ENCODE data around the gene DGKI.
"Not testable (repeated sequence)": the region's sequence is repeated elsewhere in the genome, so short reads cannot be mapped to it uniquely, and the experiment has no call there.

Gene DGKI

GRCh38 chr7:137728426-137728825 lies 118.3 kb downstream of the DGKI start:
- Histone ChIP-seq H3K36me3 (ENCODE audit: control insufficient read depth in 5 of 5, insufficient read depth in 5 of 5, low read length in 5 of 5) (no peaks in the 10 kb centered on the region), H3K27me3 (ENCODE audit: control insufficient read depth in 5 of 5, insufficient read depth in 4 of 5, low read length in 5 of 5) (no peaks in the 10 kb centered on the region), H3K27ac (ENCODE audit: low read depth, low read length) (no peak overlapping the region), H3K4me3 (ENCODE audit: low read depth in 1 of 5, low read length in 5 of 5) (no peak overlapping the region), H3K4me1 (ENCODE audit: control insufficient read depth in 5 of 5, insufficient read depth in 5 of 5, low read length in 5 of 5) (no peaks in the 10 kb centered on the region), H3K9ac (ENCODE audit: low read length in 5 of 5) (no peak overlapping the region), H3K9me3 (ENCODE audit: control insufficient read depth in 5 of 5, low read length in 5 of 5) (no peaks in the 10 kb centered on the region)

- no peaks in the 10 kb centered on the region for H3K4me1 ChIP-seq (ENCODE audit: control insufficient read depth in 5 of 5, insufficient read depth in 5 of 5, low read length in 5 of 5)
- no peaks in the 10 kb centered on the region for H3K27me3 ChIP-seq (ENCODE audit: control insufficient read depth in 5 of 5, insufficient read depth in 4 of 5, low read length in 5 of 5)
- H3K36me3 ChIP-seq (ENCODE audit: control insufficient read depth in 5 of 5, insufficient read depth in 5 of 5, low read length in 5 of 5): no peaks in the 10 kb centered on the region
- no peaks in the 10 kb centered on the region for H3K9me3 ChIP-seq (ENCODE audit: control insufficient read depth in 5 of 5, low read length in 5 of 5)
- H3K27ac ChIP-seq (ENCODE audit: low read depth, low read length): no peak overlapping the region
- no peak overlapping the region for H3K9ac ChIP-seq (ENCODE audit: low read length in 5 of 5)
- no peak overlapping the region for H3K4me3 ChIP-seq (ENCODE audit: low read depth in 1 of 5, low read length in 5 of 5)
These were observed 119.4 kb downstream of the DGKI start for GRCh38 chr7:137727413-137727812.

GRCh38 chr7:137718355-137718754 lies 128.4 kb downstream of the DGKI start:
- H3K9ac ChIP-seq (ENCODE audit: low read length in 5 of 5): no peak overlapping the region
- no peak overlapping the region for H3K4me3 ChIP-seq (ENCODE audit: low read depth in 1 of 5, low read length in 5 of 5)
- H3K27me3 ChIP-seq (ENCODE audit: control insufficient read depth in 5 of 5, insufficient read depth in 4 of 5, low read length in 5 of 5): no peaks in the 10 kb centered on the region
- H3K27ac ChIP-seq (ENCODE audit: low read depth, low read length): no peak overlapping the region
- peaks cover 0 to 12% (median 0%) of the 10 kb centered on the region in 5 donors for H3K4me1 ChIP-seq (ENCODE audit: control insufficient read depth in 5 of 5, insufficient read depth in 5 of 5, low read length in 5 of 5)
- H3K9me3 ChIP-seq (ENCODE audit: control insufficient read depth in 5 of 5, low read length in 5 of 5): no peaks in the 10 kb centered on the region
- H3K36me3 ChIP-seq (ENCODE audit: control insufficient read depth in 5 of 5, insufficient read depth in 5 of 5, low read length in 5 of 5): no peaks in the 10 kb centered on the region

- no peak overlapping the region for H3K27ac ChIP-seq (ENCODE audit: low read depth, low read length)
- H3K4me1 ChIP-seq (ENCODE audit: control insufficient read depth in 5 of 5, insufficient read depth in 5 of 5, low read length in 5 of 5): peaks cover 0 to 12% (median 0%) of the 10 kb centered on the region in 5 donors
- H3K27me3 ChIP-seq (ENCODE audit: control insufficient read depth in 5 of 5, insufficient read depth in 4 of 5, low read length in 5 of 5): no peaks in the 10 kb centered on the region
- no peak overlapping the region for H3K9ac ChIP-seq (ENCODE audit: low read length in 5 of 5)
- H3K4me3 ChIP-seq (ENCODE audit: low read depth in 1 of 5, low read length in 5 of 5): no peak overlapping the region
- no peaks in the 10 kb centered on the region for H3K36me3 ChIP-seq (ENCODE audit: control insufficient read depth in 5 of 5, insufficient read depth in 5 of 5, low read length in 5 of 5)
- H3K9me3 ChIP-seq (ENCODE audit: control insufficient read depth in 5 of 5, low read length in 5 of 5): no peaks in the 10 kb centered on the region
These were observed 128.9 kb downstream of the DGKI start for GRCh38 chr7:137717811-137718271.

GRCh38 chr7:137717045-137717444 lies 129.7 kb downstream of the DGKI start:
- Histone ChIP-seq H3K9ac (ENCODE audit: low read length in 5 of 5) (no peak overlapping the region), H3K4me1 (ENCODE audit: control insufficient read depth in 5 of 5, insufficient read depth in 5 of 5, low read length in 5 of 5) (peaks cover 0 to 12% (median 0%) of the 10 kb centered on the region in 5 donors), H3K9me3 (ENCODE audit: control insufficient read depth in 5 of 5, low read length in 5 of 5) (no peaks in the 10 kb centered on the region), H3K27ac (ENCODE audit: low read depth, low read length) (no peak overlapping the region), H3K36me3 (ENCODE audit: control insufficient read depth in 5 of 5, insufficient read depth in 5 of 5, low read length in 5 of 5) (no peaks in the 10 kb centered on the region), H3K4me3 (ENCODE audit: low read depth in 1 of 5, low read length in 5 of 5) (no peak overlapping the region), H3K27me3 (ENCODE audit: control insufficient read depth in 5 of 5, insufficient read depth in 4 of 5, low read length in 5 of 5) (no peaks in the 10 kb centered on the region)

GRCh38 chr7:137716061-137716460 lies 130.7 kb downstream of the DGKI start:
- H3K36me3 ChIP-seq (ENCODE audit: control insufficient read depth in 5 of 5, insufficient read depth in 5 of 5, low read length in 5 of 5): no peaks in the 10 kb centered on the region
- no peaks in the 10 kb centered on the region for H3K9me3 ChIP-seq (ENCODE audit: control insufficient read depth in 5 of 5, low read length in 5 of 5)
- no peaks in the 10 kb centered on the region for H3K27me3 ChIP-seq (ENCODE audit: control insufficient read depth in 5 of 5, insufficient read depth in 4 of 5, low read length in 5 of 5)
- peaks cover 0 to 12% (median 0%) of the 10 kb centered on the region in 5 donors for H3K4me1 ChIP-seq (ENCODE audit: control insufficient read depth in 5 of 5, insufficient read depth in 5 of 5, low read length in 5 of 5)
- H3K27ac ChIP-seq (ENCODE audit: low read depth, low read length): no peak overlapping the region
- H3K9ac ChIP-seq (ENCODE audit: low read length in 5 of 5): no peak overlapping the region
- H3K4me3 ChIP-seq (ENCODE audit: low read depth in 1 of 5, low read length in 5 of 5): no peak overlapping the region

GRCh38 chr7:137715533-137715932 lies 131.2 kb downstream of the DGKI start:
- Histone ChIP-seq H3K9ac (ENCODE audit: low read length in 5 of 5) (no peak overlapping the region), H3K36me3 (ENCODE audit: control insufficient read depth in 5 of 5, insufficient read depth in 5 of 5, low read length in 5 of 5) (no peaks in the 10 kb centered on the region), H3K4me1 (ENCODE audit: control insufficient read depth in 5 of 5, insufficient read depth in 5 of 5, low read length in 5 of 5) (peaks cover 0 to 12% (median 0%) of the 10 kb centered on the region in 5 donors), H3K27me3 (ENCODE audit: control insufficient read depth in 5 of 5, insufficient read depth in 4 of 5, low read length in 5 of 5) (no peaks in the 10 kb centered on the region), H3K4me3 (ENCODE audit: low read depth in 1 of 5, low read length in 5 of 5) (no peak overlapping the region), H3K27ac (ENCODE audit: low read depth, low read length) (no peak overlapping the region), H3K9me3 (ENCODE audit: control insufficient read depth in 5 of 5, low read length in 5 of 5) (no peaks in the 10 kb centered on the region)

GRCh38 chr7:137715121-137715520 lies 131.7 kb downstream of the DGKI start:
- Histone ChIP-seq H3K27ac (ENCODE audit: low read depth, low read length) (no peak overlapping the region), H3K9ac (ENCODE audit: low read length in 5 of 5) (no peak overlapping the region), H3K9me3 (ENCODE audit: control insufficient read depth in 5 of 5, low read length in 5 of 5) (no peaks in the 10 kb centered on the region), H3K36me3 (ENCODE audit: control insufficient read depth in 5 of 5, insufficient read depth in 5 of 5, low read length in 5 of 5) (no peaks in the 10 kb centered on the region), H3K4me1 (ENCODE audit: control insufficient read depth in 5 of 5, insufficient read depth in 5 of 5, low read length in 5 of 5) (peaks cover 0 to 12% (median 0%) of the 10 kb centered on the region in 5 donors), H3K27me3 (ENCODE audit: control insufficient read depth in 5 of 5, insufficient read depth in 4 of 5, low read length in 5 of 5) (no peaks in the 10 kb centered on the region), H3K4me3 (ENCODE audit: low read depth in 1 of 5, low read length in 5 of 5) (no peak overlapping the region)

- peaks cover 3 to 13% (median 7%) of the 10 kb centered on the region in 5 donors for H3K9me3 ChIP-seq (ENCODE audit: control insufficient read depth in 5 of 5, low read length in 5 of 5)
- H3K27me3 ChIP-seq (ENCODE audit: control insufficient read depth in 5 of 5, insufficient read depth in 4 of 5, low read length in 5 of 5); H3K27ac ChIP-seq (ENCODE audit: low read depth, low read length); H3K4me3 ChIP-seq (ENCODE audit: low read depth in 1 of 5, low read length in 5 of 5); H3K9ac ChIP-seq (ENCODE audit: low read length in 5 of 5); H3K4me1 ChIP-seq (ENCODE audit: control insufficient read depth in 5 of 5, insufficient read depth in 5 of 5, low read length in 5 of 5); H3K36me3 ChIP-seq (ENCODE audit: control insufficient read depth in 5 of 5, insufficient read depth in 5 of 5, low read length in 5 of 5): not testable (repeated sequence)
These were observed 140.4 kb downstream of the DGKI start for GRCh38 chr7:137706330-137706729.

GRCh38 chr7:137704723-137705122 lies 142.1 kb downstream of the DGKI start:
- H3K4me3 ChIP-seq (ENCODE audit: low read depth in 1 of 5, low read length in 5 of 5): no peak overlapping the region
- H3K4me1 ChIP-seq (ENCODE audit: control insufficient read depth in 5 of 5, insufficient read depth in 5 of 5, low read length in 5 of 5): no peaks in the 10 kb centered on the region
- no peaks in the 10 kb centered on the region for H3K27me3 ChIP-seq (ENCODE audit: control insufficient read depth in 5 of 5, insufficient read depth in 4 of 5, low read length in 5 of 5)
- no peaks in the 10 kb centered on the region for H3K36me3 ChIP-seq (ENCODE audit: control insufficient read depth in 5 of 5, insufficient read depth in 5 of 5, low read length in 5 of 5)
- peaks cover 3 to 13% (median 7%) of the 10 kb centered on the region in 5 donors for H3K9me3 ChIP-seq (ENCODE audit: control insufficient read depth in 5 of 5, low read length in 5 of 5)
- H3K27ac ChIP-seq (ENCODE audit: low read depth, low read length): no peak overlapping the region
- H3K9ac ChIP-seq (ENCODE audit: low read length in 5 of 5): no peak overlapping the region

Measured in subcutaneous abdominal adipose tissue (tissue), 5 donors.